Neural progenitor cell (in vitro differentiated cells): ENCODE data around the gene SAMMSON.

Experiments used
- EZH2phosphoT487 ChIP-seq: fragments of 200-600 bp; sonication (generic); IDR thresholded peaks from 2 replicates; pipeline ENCODE4 v1.6.1; 2017; ENCODE audit warnings: antibody characterized with exemption
- TF ChIP-seq, protein P1 (sequence below): fragments of 200-600 bp; sonication (generic); IDR thresholded peaks from 2 replicates; pipeline ENCODE4 v1.5.1; 2017; ENCODE audit warnings: antibody characterized with exemption, mild to moderate bottlenecking

DNA sequence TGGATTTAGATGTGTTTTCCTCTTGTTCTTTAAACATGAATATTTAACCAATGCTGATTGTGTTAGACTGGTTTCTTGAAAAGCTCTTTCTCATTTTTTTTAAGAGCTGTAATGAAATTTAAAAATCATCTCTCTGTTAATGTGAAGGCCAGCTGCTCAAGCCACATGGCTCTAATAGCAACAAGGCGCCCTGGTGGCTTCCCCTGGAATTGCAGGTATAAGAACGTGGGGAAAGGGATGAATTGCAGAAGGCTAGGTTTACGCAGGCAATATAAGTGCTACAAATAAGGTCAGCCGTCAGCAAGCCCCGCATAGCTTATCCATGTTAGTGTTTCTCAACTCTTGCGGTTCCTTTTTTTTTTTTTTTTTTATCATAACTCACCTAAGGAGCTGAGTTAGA, 108.5 kb downstream of the SAMMSON start:
- TF ChIP-seq, protein P1, sequence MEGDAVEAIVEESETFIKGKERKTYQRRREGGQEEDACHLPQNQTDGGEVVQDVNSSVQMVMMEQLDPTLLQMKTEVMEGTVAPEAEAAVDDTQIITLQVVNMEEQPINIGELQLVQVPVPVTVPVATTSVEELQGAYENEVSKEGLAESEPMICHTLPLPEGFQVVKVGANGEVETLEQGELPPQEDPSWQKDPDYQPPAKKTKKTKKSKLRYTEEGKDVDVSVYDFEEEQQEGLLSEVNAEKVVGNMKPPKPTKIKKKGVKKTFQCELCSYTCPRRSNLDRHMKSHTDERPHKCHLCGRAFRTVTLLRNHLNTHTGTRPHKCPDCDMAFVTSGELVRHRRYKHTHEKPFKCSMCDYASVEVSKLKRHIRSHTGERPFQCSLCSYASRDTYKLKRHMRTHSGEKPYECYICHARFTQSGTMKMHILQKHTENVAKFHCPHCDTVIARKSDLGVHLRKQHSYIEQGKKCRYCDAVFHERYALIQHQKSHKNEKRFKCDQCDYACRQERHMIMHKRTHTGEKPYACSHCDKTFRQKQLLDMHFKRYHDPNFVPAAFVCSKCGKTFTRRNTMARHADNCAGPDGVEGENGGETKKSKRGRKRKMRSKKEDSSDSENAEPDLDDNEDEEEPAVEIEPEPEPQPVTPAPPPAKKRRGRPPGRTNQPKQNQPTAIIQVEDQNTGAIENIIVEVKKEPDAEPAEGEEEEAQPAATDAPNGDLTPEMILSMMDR: peak; percentile 68
- no peak for TF ChIP-seq EZH2phosphoT487
